Endothelial cell of umbilical vein (primary cell): ENCODE results near the gene TNFAIP8. TPM values are rescaled to one million over a fixed set of nuclear protein-coding genes. Genes with fewer than 3 reads are reported as not detected.

ENCODE experiments used
- BruUV-seq: library from RNA; stranded (reverse); fragments of 400-500 nt; replicated peaks from 2 replicates; lab custom pipeline; 2021; lab: Mats Ljungman, UMichigan
- CTCF ChIA-PET: fragments of 300-600, 350-600 bp; sonication (Branson Sonifier 250); formaldehyde crosslinking; loops from one replicate; lab custom pipeline; 2021; ENCODE audit warnings: antibody characterized with exemption, inconsistent platforms; lab: Charles Lee
- POLR2A ChIA-PET: fragments of 300-600, 350-600 bp; sonication (Branson Sonifier 250); formaldehyde crosslinking; loops from one replicate; lab custom pipeline; 2021; ENCODE audit warnings: antibody characterized with exemption, inconsistent platforms; lab: Charles Lee
- DNase-seq: peaks from one replicate; pipeline ENCODE4 v3.0.0-alpha.2; 2011; ENCODE audit warnings: low read depth, low spot score
- FAIRE-seq: peaks from 2 replicates; lab custom pipeline; 2011; peaks lifted over from hg19 to GRCh38; lab: Jason Lieb, UNC
- H2AFZ ChIP-seq: 2 replicates; pipeline ENCODE4 v1.6.0; 2012; ENCODE audit warnings: low read depth, low read length, control low read depth, inconsistent platforms
- H3K27ac ChIP-seq: 2 replicates; pipeline ENCODE4 v1.5.1; 2011; ENCODE audit warnings: low read depth, mild to moderate bottlenecking, control low read depth, low read length, moderate library complexity; ENCODE audit not compliant: insufficient read depth
- H3K27me3 ChIP-seq, 2 experiments: 2 replicates each; pipeline versions ENCODE4 v1.6.0 to v1.6.1; 2011; ENCODE audit warnings: low read length in 2 of 2, mixed read lengths in 1 of 2; ENCODE audit not compliant: control insufficient read depth in 2 of 2, insufficient read depth in 2 of 2
- H3K36me3 ChIP-seq, 2 experiments: 2 replicates in 1 of 2; 3 replicates in 1 of 2; pipeline ENCODE4 v1.5.1; 2011; ENCODE audit warnings: low read length in 2 of 2, mild to moderate bottlenecking in 1 of 2, moderate library complexity in 1 of 2; ENCODE audit not compliant: control insufficient read depth in 2 of 2, insufficient read depth in 2 of 2; ENCODE audit errors: extremely low read depth in 1 of 2
- H3K4me1 ChIP-seq: 3 replicates; pipeline ENCODE4 v1.5.1; 2011; ENCODE audit warnings: mild to moderate bottlenecking, low read length; ENCODE audit not compliant: control insufficient read depth, insufficient read depth; ENCODE audit errors: extremely low read depth
- H3K4me2 ChIP-seq: 2 replicates; pipeline ENCODE4 v1.6.1; 2011; ENCODE audit warnings: low read length, control low read depth, mixed read lengths; ENCODE audit not compliant: insufficient read depth
- H3K4me3 ChIP-seq, 3 experiments: fragments of 200-600 bp in 1 of 3; sonication (generic), shearing (Covaris generic) in 1 of 3; replicated peaks in 1 of 3; 2 replicates each; pipeline ENCODE4 v1.5.1; 2011 to 2016; ENCODE audit warnings: control low read depth in 3 of 3, low read length in 3 of 3, mild to moderate bottlenecking in 2 of 3, inconsistent platforms in 1 of 3, low read depth in 1 of 3, moderate library complexity in 1 of 3; ENCODE audit not compliant: insufficient read depth in 1 of 3
- H3K79me2 ChIP-seq: 2 replicates; pipeline ENCODE4 v1.6.0; 2012; ENCODE audit warnings: low read length, inconsistent platforms; ENCODE audit not compliant: control insufficient read depth, insufficient read depth
- H3K9ac ChIP-seq: replicated peaks from 2 replicates; pipeline ENCODE3; 2011; ENCODE audit warnings: low read length, control low read depth; ENCODE audit not compliant: insufficient read depth; ENCODE audit errors: extremely low read depth
- H3K9me1 ChIP-seq: replicated peaks from 3 replicates; pipeline ENCODE4 v1.6.0; 2011; ENCODE audit warnings: mild to moderate bottlenecking, low read length; ENCODE audit not compliant: control insufficient read depth, insufficient read depth; ENCODE audit errors: extremely low read depth
- H3K9me3 ChIP-seq: replicated peaks from 2 replicates; pipeline ENCODE4 v1.5.1; 2012; ENCODE audit warnings: low read length, inconsistent platforms; ENCODE audit not compliant: control insufficient read depth, insufficient read depth
- H4K20me1 ChIP-seq: replicated peaks from 2 replicates; pipeline ENCODE3; 2011; ENCODE audit warnings: mild to moderate bottlenecking, low read length; ENCODE audit not compliant: control insufficient read depth, insufficient read depth; ENCODE audit errors: extremely low read depth
- EZH2 ChIP-seq: IDR thresholded peaks from 2 replicates; pipeline ENCODE4 v1.6.1; 2012; ENCODE audit warnings: borderline replicate concordance, low read depth, mild to moderate bottlenecking, moderate library complexity, low read length, inconsistent platforms; ENCODE audit not compliant: severe bottlenecking
- FOS ChIP-seq: IDR thresholded peaks from 2 replicates; pipeline ENCODE4 v1.6.1; 2011; ENCODE audit warnings: mild to moderate bottlenecking, low read length, moderate library complexity, borderline replicate concordance; ENCODE audit not compliant: insufficient read depth
- GATA2 ChIP-seq: IDR thresholded peaks from 2 replicates; pipeline ENCODE4 v1.7.0; 2011; ENCODE audit warnings: low read depth, mild to moderate bottlenecking, moderate library complexity, mixed read lengths, low read length; ENCODE audit not compliant: insufficient read length, insufficient read depth
- JUN ChIP-seq: IDR thresholded peaks from 2 replicates; pipeline ENCODE4 v1.6.1; 2011; ENCODE audit warnings: borderline replicate concordance, low read depth; ENCODE audit not compliant: insufficient read length, insufficient read depth
- MYC ChIP-seq: IDR thresholded peaks from one replicate; pipeline ENCODE4 v1.6.1; 2011; ENCODE audit warnings: mild to moderate bottlenecking, low read depth, low read length
- POLR2A ChIP-seq: IDR thresholded peaks from 2 replicates; pipeline ENCODE4 v1.6.1; 2012; ENCODE audit warnings: low read depth, mild to moderate bottlenecking, control low read depth, low read length
- POLR2AphosphoS5 ChIP-seq: IDR thresholded peaks from 2 replicates; pipeline ENCODE4 v1.6.1; 2012; ENCODE audit warnings: low read depth, mild to moderate bottlenecking, control low read depth, low read length, moderate library complexity; ENCODE audit not compliant: insufficient read depth
- dilution Hi-C: fragments of 300-500 bp; cut with MboI; formaldehyde crosslinking; loops from one replicate; pipeline ENCODE4 v1.15.0; 2019; ENCODE audit warnings: low sequenced_read_pairs; ENCODE audit not compliant: extremely low pct_ligation_motif_present
- intact Hi-C: fragments of 100-400 bp; cut with micrococcal nuclease; formaldehyde crosslinking; loops from one replicate; pipeline ENCODE4 v1.10.0; 2022
- polyA plus RNA-seq, 4 experiments: library from polyadenylated mRNA; depleted of rRNA in 3 of 4; stranded (reverse) in 3 of 4; unstranded in 1 of 4; fragments of >200 nt; gene quantifications; 2 replicates each; pipeline versions ENCODE4 v1.2.1 to v1.2.3, GENCODE V29; 2011 to 2012; ENCODE audit warnings: missing spikeins in 1 of 4
- total RNA-seq: library from RNA; stranded (reverse); gene quantifications from 2 replicates; pipeline ENCODE4 v1.2.3, GENCODE V29; 2021
- TF ChIP-seq, protein P1 (sequence below), 2 donors: IDR thresholded peaks; 1 replicate in 1 of 2; 2 replicates in 1 of 2; pipeline ENCODE4 v1.5.1; 2011; ENCODE audit warnings: low read length in 2 of 2, mild to moderate bottlenecking in 2 of 2, moderate library complexity in 2 of 2, control low read depth in 1 of 2, inconsistent platforms in 1 of 2, low read depth in 1 of 2; ENCODE audit not compliant: insufficient read depth in 1 of 2; ENCODE audit errors: extremely low read depth in 1 of 2
- TF ChIP-seq, protein P2 (sequence below): IDR thresholded peaks from 2 replicates; pipeline ENCODE4 v1.6.1; 2011; ENCODE audit not compliant: insufficient read depth, insufficient read length

The TNFAIP8 gene
- total and polyA plus RNA-seq, 2 donors (not counting 3 experiments of a cell fraction or from before 2014, with no cell fraction given) = 4.7 to 7.4 TPM

DNA sequence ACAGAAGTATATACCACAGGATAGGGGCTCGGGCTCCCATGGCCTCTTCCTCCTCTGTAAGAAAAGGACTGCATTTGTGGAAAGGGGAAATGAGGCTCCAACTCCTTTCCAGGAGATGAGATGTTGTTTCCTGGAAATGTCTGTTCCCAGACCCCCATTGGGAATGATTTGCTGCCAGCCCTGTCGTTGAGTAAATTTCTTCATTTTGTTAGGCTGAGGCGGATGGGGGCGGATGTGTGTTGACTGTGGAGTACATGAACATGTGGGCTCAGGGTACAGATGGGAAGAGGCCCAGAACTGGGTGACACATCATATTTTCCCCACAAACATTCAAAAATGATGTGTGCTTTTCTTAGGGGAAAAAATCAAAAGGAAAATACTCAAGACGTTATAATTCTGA, 28.8 kb upstream of the TNFAIP8 start:
- Histone ChIP-seq H2AFZ (no peak overlapping the region), H3K9me3 (no peaks in the 10 kb centered on the region), H3K27ac (no peak overlapping the region), H3K9me1 (no peaks in the 10 kb centered on the region), H3K4me3 (no peak overlapping the region), H3K36me3 (no peaks in the 10 kb centered on the region), H3K4me1 (peaks cover 19% of the 10 kb centered on the region), H3K27me3 (no peaks in the 10 kb centered on the region), H3K9ac (no peak overlapping the region), H3K4me2 (no peak overlapping the region), H4K20me1 (no peaks in the 10 kb centered on the region), H3K79me2 (no peaks in the 10 kb centered on the region)
- no peak for DNase-seq
- ChIA-PET POLR2A (no interaction called here), CTCF (no interaction called here)
- FAIRE-seq = no peak
- no TSS peak for BruUV-seq
- TF ChIP-seq FOS = no peak
- no peak for TF ChIP-seq MYC
- TF ChIP-seq EZH2 = no peak
- dilution Hi-C loops = no loop called here
- intact Hi-C loops = no loop called here

DNA sequence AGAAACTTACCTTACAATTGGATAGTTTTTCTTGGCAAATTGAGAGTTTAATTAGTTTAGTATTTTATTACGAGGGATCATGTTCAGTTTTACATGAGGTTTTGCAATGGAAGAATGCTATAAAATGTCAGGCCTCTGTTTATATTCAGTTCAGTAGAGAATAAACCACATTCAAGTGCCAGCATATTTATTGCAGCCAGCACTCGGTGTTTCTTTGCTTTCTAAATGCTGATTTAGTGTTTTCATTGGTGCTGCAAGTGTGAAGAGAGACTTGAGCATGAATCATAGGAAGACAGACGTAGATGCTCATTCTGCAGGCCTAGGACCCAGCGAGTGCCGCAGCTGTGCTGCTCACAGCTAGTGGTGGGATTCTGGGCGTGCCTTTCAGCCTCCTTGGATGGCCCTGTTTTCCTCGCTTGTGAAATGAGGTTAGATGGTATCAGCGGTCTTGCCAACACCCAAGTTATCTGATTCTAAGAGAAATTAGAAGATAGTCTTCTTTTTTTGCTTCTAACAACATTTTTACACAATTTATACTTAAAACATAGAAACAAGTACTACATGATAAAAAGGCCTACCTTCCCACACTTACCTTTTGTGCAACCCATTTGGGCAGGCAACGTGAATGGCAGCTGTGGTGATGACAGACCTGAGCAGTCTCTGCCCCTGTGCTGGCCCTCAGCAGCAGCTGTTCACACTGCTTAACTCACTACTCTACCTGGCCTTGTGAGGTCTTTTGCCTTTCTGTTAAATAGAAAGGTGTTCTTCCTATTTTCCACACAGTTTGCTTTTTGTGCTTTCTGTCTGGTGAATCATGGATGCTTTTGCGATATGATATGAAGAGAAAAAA, 26.8 kb upstream of the TNFAIP8 start:
- intact Hi-C loops = no loop called here
- BruUV-seq = no TSS peak
- Histone ChIP-seq H3K27me3 (no peaks in the 10 kb centered on the region), H3K4me2 (no peak overlapping the region), H3K36me3 (no peaks in the 10 kb centered on the region), H3K4me1 (peaks cover 10% of the 10 kb centered on the region), H3K9me1 (no peaks in the 10 kb centered on the region), H3K79me2 (no peaks in the 10 kb centered on the region), H2AFZ (no peak overlapping the region), H3K27ac (no peak overlapping the region), H4K20me1 (no peaks in the 10 kb centered on the region), H3K9me3 (no peaks in the 10 kb centered on the region), H3K9ac (no peak overlapping the region), H3K4me3 (no peak overlapping the region)
- ChIA-PET POLR2A (no interaction called here), CTCF (no interaction called here)
- no peak for DNase-seq
- FAIRE-seq = no peak
- no peak for TF ChIP-seq POLR2A
- TF ChIP-seq EZH2 = no peak
- TF ChIP-seq JUN = no peak
- no peak for TF ChIP-seq GATA2
- TF ChIP-seq POLR2AphosphoS5 = no peak
- TF ChIP-seq, protein P1, sequence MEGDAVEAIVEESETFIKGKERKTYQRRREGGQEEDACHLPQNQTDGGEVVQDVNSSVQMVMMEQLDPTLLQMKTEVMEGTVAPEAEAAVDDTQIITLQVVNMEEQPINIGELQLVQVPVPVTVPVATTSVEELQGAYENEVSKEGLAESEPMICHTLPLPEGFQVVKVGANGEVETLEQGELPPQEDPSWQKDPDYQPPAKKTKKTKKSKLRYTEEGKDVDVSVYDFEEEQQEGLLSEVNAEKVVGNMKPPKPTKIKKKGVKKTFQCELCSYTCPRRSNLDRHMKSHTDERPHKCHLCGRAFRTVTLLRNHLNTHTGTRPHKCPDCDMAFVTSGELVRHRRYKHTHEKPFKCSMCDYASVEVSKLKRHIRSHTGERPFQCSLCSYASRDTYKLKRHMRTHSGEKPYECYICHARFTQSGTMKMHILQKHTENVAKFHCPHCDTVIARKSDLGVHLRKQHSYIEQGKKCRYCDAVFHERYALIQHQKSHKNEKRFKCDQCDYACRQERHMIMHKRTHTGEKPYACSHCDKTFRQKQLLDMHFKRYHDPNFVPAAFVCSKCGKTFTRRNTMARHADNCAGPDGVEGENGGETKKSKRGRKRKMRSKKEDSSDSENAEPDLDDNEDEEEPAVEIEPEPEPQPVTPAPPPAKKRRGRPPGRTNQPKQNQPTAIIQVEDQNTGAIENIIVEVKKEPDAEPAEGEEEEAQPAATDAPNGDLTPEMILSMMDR (IDR thresholded peaks at IDR 0.05; ENCODE audit: extremely low read depth in 1 of 2, insufficient read depth in 1 of 2, low read depth in 1 of 2, low read length in 2 of 2) = no peak
- TF ChIP-seq, protein P2, sequence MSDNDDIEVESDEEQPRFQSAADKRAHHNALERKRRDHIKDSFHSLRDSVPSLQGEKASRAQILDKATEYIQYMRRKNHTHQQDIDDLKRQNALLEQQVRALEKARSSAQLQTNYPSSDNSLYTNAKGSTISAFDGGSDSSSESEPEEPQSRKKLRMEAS = no peak
- no peak for TF ChIP-seq FOS
- TF ChIP-seq MYC = no peak
- dilution Hi-C loops = no loop called here
